NB4 (cell line): Measurements from ENCODE around the gene RAPGEF4.

Experiments
- CTCF ChIP-seq: IDR thresholded peaks from one replicate; pipeline ENCODE4 v1.5.1; 2012; ENCODE audit warnings: low read depth, low read length
- POLR2A ChIP-seq: IDR thresholded peaks from 2 replicates; pipeline ENCODE4 v1.6.1; 2011; ENCODE audit warnings: mild to moderate bottlenecking; ENCODE audit not compliant: insufficient read length; ENCODE audit errors: extremely low read depth

GRCh38 chr2:172922306-172922705 is 186.7 kb downstream of the RAPGEF4 start:
- no peak for TF ChIP-seq CTCF
- TF ChIP-seq POLR2A = no peak
